OCI-LY1 (cell line): Measurements from ENCODE around the gene ADCY9.

Experiments used
- H2AFZ ChIP-seq: fragments of 200-600 bp; sonication (generic), shearing (Covaris generic); 2 replicates; pipeline ENCODE4 v1.6.0; 2014; ENCODE audit warnings: antibody characterized with exemption, mild to moderate bottlenecking, low read length
- H3F3A ChIP-seq: fragments of 200-600 bp; sonication (generic), shearing (Covaris generic); 2 replicates; pipeline ENCODE4 v1.6.0; 2014; ENCODE audit warnings: mild to moderate bottlenecking, antibody characterized with exemption, low read length, moderate library complexity; ENCODE audit not compliant: insufficient read depth
- H3K27ac ChIP-seq: fragments of 200-600 bp; sonication (generic); 2 replicates; pipeline ENCODE4 v1.5.1; 2014; ENCODE audit warnings: low read length, mixed run types, mild to moderate bottlenecking, low read depth; ENCODE audit not compliant: poor library complexity, severe bottlenecking
- H3K27me3 ChIP-seq: fragments of 200-600 bp; sonication (generic); 2 replicates; pipeline ENCODE4 v1.6.0; 2014; ENCODE audit warnings: antibody characterized with exemption, mild to moderate bottlenecking, low read length, moderate library complexity; ENCODE audit not compliant: insufficient read depth
- H3K36me3 ChIP-seq: fragments of 200-600 bp; sonication (generic); 2 replicates; pipeline ENCODE4 v1.6.1; 2014; ENCODE audit warnings: mild to moderate bottlenecking, antibody characterized with exemption, low read length, moderate library complexity, mixed read lengths; ENCODE audit not compliant: insufficient read depth
- H3K4me1 ChIP-seq: fragments of 200-600 bp; sonication (generic); 2 replicates; pipeline ENCODE4 v1.5.1; 2014; ENCODE audit warnings: mild to moderate bottlenecking, low read length, moderate library complexity; ENCODE audit not compliant: insufficient read depth, severe bottlenecking
- H3K4me2 ChIP-seq: fragments of 200-600 bp; sonication (generic), shearing (Covaris generic); 2 replicates; pipeline ENCODE4 v1.6.1; 2014; ENCODE audit warnings: low read length
- H3K4me3 ChIP-seq: fragments of 200-600 bp; sonication (generic); 2 replicates; pipeline ENCODE4 v1.5.1; 2014; ENCODE audit warnings: low read length, low read depth, mild to moderate bottlenecking, mixed read lengths; ENCODE audit not compliant: poor library complexity, severe bottlenecking
- H3K79me2 ChIP-seq: fragments of 200-600 bp; shearing (Covaris generic); 2 replicates; pipeline ENCODE4 v1.6.1; 2016; ENCODE audit warnings: mixed run types, low read length, mixed read lengths; ENCODE audit not compliant: insufficient read depth
- H3K9ac ChIP-seq: fragments of 200-600 bp; sonication (generic), shearing (Covaris generic); 2 replicates; pipeline ENCODE4 v1.6.1; 2014; ENCODE audit warnings: mild to moderate bottlenecking, low read length, mixed read lengths
- H3K9me2 ChIP-seq: fragments of 200-600 bp; sonication (generic), shearing (Covaris generic); 2 replicates; pipeline ENCODE4 v1.6.1; 2014; ENCODE audit warnings: low read depth, mild to moderate bottlenecking, low read length, mixed read lengths
- H3K9me3 ChIP-seq: fragments of 200-600 bp; shearing (Covaris generic); 2 replicates; pipeline ENCODE4 v1.6.1; 2014; ENCODE audit warnings: low read length, mixed read lengths
- H4K20me1 ChIP-seq: fragments of 200-600 bp; sonication (generic), shearing (Covaris generic); 2 replicates; pipeline ENCODE4 v1.6.0; 2016; ENCODE audit warnings: mild to moderate bottlenecking, low read length; ENCODE audit not compliant: insufficient read depth
- CTCF ChIP-seq: fragments of 200-600 bp; sonication (generic), shearing (Covaris generic); IDR thresholded peaks from 2 replicates; pipeline ENCODE4 v1.5.1; 2017; ENCODE audit warnings: mild to moderate bottlenecking, antibody characterized with exemption, low read length, moderate library complexity, mixed read lengths
- EZH2 ChIP-seq: fragments of 200-600 bp; sonication (generic), shearing (Covaris generic); IDR thresholded peaks from 2 replicates; pipeline ENCODE4 v1.8.0; 2017; ENCODE audit warnings: borderline replicate concordance, mixed run types, mild to moderate bottlenecking, antibody characterized with exemption, low read length, moderate library complexity, mixed read lengths

ADCY9 gene

GRCh38 chr16:3949946-3950342 is 166.3 kb downstream of the ADCY9 start:
- no peaks in the 10 kb centered on the region for H3K9me2 ChIP-seq
- H4K20me1 ChIP-seq = no peaks in the 10 kb centered on the region
- H3K4me1 ChIP-seq = no peaks in the 10 kb centered on the region
- no peaks in the 10 kb centered on the region for H3F3A ChIP-seq
- no peak overlapping the region for H3K4me2 ChIP-seq
- no peak for TF ChIP-seq CTCF
- TF ChIP-seq EZH2 = no peak
- no peaks in the 10 kb centered on the region for H3K36me3 ChIP-seq
- H3K79me2 ChIP-seq = no peaks in the 10 kb centered on the region
- H3K27ac ChIP-seq = no peak overlapping the region
- H2AFZ ChIP-seq = no peak overlapping the region
- peaks cover 13% of the 10 kb centered on the region; the same call in 1 of the 2 replicates for H3K27me3 ChIP-seq
- no peak overlapping the region for H3K4me3 ChIP-seq
- H3K9ac ChIP-seq = no peak overlapping the region
- H3K9me3 ChIP-seq = no peaks in the 10 kb centered on the region

GRCh38 chr16:3949287-3949686 is 167.0 kb downstream of the ADCY9 start:
- Histone ChIP-seq H3K9me3 (no peaks in the 10 kb centered on the region), H2AFZ (no peak overlapping the region), H3K27me3 (peaks cover 13% of the 10 kb centered on the region; the same call in 1 of the 2 replicates), H3K27ac (no peak overlapping the region), H3K79me2 (no peaks in the 10 kb centered on the region), H3K9me2 (no peaks in the 10 kb centered on the region), H3F3A (no peaks in the 10 kb centered on the region), H3K4me2 (no peak overlapping the region), H3K4me1 (no peaks in the 10 kb centered on the region), H4K20me1 (no peaks in the 10 kb centered on the region), H3K36me3 (no peaks in the 10 kb centered on the region), H3K9ac (no peak overlapping the region), H3K4me3 (no peak overlapping the region)
- TF ChIP-seq EZH2 (no peak), CTCF (no peak)

GRCh38 chr16:3948378-3948995 is 167.8 kb downstream of the ADCY9 start:
- TF ChIP-seq CTCF = no peak
- no peak for TF ChIP-seq EZH2
- Histone ChIP-seq H3K9ac (no peak overlapping the region), H3F3A (no peaks in the 10 kb centered on the region), H3K4me1 (no peaks in the 10 kb centered on the region), H3K36me3 (no peaks in the 10 kb centered on the region), H3K79me2 (no peaks in the 10 kb centered on the region), H3K4me2 (no peak overlapping the region), H3K4me3 (no peak overlapping the region), H3K9me2 (no peaks in the 10 kb centered on the region), H3K27me3 (peaks cover 13% of the 10 kb centered on the region; the same call in 1 of the 2 replicates), H3K27ac (no peak overlapping the region), H4K20me1 (no peaks in the 10 kb centered on the region), H3K9me3 (no peaks in the 10 kb centered on the region), H2AFZ (no peak overlapping the region)
